Measurements from ENCODE around the gene PACC1. TPM values are rescaled to one million over a fixed set of nuclear protein-coding genes. Genes with fewer than 3 reads are reported as not detected.

Gene PACC1
- total RNA-seq, 2 experiments from 2014 or later = 11.1 to 11.7 TPM

DNA sequence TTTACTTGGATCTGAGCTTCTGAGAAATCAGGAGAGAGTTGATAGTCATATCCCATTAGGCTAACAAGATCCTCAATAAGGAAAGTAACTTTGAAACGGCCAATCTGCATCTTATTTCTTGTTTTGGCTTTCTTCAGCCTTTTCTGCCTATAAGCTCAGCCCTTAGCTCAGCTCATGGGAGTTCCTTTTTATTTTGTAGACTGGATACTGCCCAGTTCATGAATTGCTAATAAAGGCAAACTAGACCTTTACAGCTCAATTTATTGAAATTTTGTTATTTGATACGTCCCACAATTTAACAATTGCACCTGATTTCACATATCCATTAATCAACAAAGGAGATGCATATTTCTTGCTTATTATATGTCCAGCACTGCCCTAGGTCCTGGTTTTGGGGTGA, 40.7 kb upstream of the PACC1 start:
- Mint-ChIP-seq H3K36me3 (ENCODE audit: low read depth) (no peaks in the 10 kb centered on the region), H3K4me3 (no peak overlapping the region), H3K27me3 (no peaks in the 10 kb centered on the region), H3K4me1 (ENCODE audit: low read depth) (peaks cover 4% of the 10 kb centered on the region), H3K27ac (no peak overlapping the region), H3K9me3 (no peaks in the 10 kb centered on the region)
- ChIA-PET CTCF (interaction anchor here (0.7 to 8.3 kb wide), 109 partner anchors 9 to 801 kb away, joined by 3 to 134 read pairs (median 5); partner anchors contain the start of genes DTL, INTS7, NEK2 and NENF), POLR2A (interaction anchor here (0.9 to 2.0 kb wide), 3 partner anchors 10 to 40 kb away, joined by 3 to 5 read pairs (median 3); partner anchors contain the start of gene NENF)
- DNase-seq = no peak
- TF ChIP-seq, protein P1, sequence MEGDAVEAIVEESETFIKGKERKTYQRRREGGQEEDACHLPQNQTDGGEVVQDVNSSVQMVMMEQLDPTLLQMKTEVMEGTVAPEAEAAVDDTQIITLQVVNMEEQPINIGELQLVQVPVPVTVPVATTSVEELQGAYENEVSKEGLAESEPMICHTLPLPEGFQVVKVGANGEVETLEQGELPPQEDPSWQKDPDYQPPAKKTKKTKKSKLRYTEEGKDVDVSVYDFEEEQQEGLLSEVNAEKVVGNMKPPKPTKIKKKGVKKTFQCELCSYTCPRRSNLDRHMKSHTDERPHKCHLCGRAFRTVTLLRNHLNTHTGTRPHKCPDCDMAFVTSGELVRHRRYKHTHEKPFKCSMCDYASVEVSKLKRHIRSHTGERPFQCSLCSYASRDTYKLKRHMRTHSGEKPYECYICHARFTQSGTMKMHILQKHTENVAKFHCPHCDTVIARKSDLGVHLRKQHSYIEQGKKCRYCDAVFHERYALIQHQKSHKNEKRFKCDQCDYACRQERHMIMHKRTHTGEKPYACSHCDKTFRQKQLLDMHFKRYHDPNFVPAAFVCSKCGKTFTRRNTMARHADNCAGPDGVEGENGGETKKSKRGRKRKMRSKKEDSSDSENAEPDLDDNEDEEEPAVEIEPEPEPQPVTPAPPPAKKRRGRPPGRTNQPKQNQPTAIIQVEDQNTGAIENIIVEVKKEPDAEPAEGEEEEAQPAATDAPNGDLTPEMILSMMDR (IDR thresholded peaks at IDR 0.05) = no peak
- intact Hi-C loops (cut with micrococcal nuclease) = loop anchor here (5.0 to 10.0 kb wide), 3 partner anchors 88 to 773 kb away; no protein-coding TSS in a partner anchor
- no peak for ATAC-seq

DNA sequence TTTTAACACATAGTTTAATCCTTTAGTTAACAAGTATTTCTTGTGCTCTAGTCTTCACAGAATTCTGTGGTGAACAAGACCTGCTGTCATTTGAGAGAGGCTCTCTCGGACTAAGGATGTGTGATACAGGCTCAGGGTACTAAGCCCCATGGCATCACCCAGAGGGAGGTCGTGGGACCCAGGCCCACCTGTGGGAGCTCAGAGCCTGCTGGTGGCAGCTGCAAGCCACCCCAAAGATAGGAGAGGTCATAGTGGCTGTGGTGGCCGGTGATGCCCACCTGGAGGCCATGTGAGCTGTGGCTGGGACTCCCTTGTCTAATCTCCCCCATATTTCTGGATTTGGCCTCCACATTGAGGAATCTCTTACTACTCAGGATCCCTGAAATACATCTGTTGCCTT, 40.1 kb upstream of the PACC1 start:
- ChIA-PET CTCF (interaction anchor here (1.2 to 8.3 kb wide), 27 partner anchors 9 to 779 kb away, joined by 3 to 134 read pairs (median 19); partner anchors contain the start of genes NEK2 and PACC1), POLR2A (interaction anchor here (2.0 kb wide), 1 partner anchor 22 kb away, joined by 5 read pairs; the partner anchor contains the start of gene NENF)
- Mint-ChIP-seq H3K4me3 (no peak overlapping the region), H3K9me3 (no peaks in the 10 kb centered on the region), H3K36me3 (ENCODE audit: low read depth) (no peaks in the 10 kb centered on the region), H3K4me1 (ENCODE audit: low read depth) (peaks cover 4% of the 10 kb centered on the region), H3K27me3 (no peaks in the 10 kb centered on the region), H3K27ac (no peak overlapping the region)
- DNase-seq (no peak), ATAC-seq (no peak)
- TF ChIP-seq, protein P1 (IDR thresholded peaks at IDR 0.05) = no peak
- intact Hi-C loops (cut with micrococcal nuclease) = loop anchor here (5.0 to 10.0 kb wide), 3 partner anchors 87 to 772 kb away; no protein-coding TSS in a partner anchor

DNA sequence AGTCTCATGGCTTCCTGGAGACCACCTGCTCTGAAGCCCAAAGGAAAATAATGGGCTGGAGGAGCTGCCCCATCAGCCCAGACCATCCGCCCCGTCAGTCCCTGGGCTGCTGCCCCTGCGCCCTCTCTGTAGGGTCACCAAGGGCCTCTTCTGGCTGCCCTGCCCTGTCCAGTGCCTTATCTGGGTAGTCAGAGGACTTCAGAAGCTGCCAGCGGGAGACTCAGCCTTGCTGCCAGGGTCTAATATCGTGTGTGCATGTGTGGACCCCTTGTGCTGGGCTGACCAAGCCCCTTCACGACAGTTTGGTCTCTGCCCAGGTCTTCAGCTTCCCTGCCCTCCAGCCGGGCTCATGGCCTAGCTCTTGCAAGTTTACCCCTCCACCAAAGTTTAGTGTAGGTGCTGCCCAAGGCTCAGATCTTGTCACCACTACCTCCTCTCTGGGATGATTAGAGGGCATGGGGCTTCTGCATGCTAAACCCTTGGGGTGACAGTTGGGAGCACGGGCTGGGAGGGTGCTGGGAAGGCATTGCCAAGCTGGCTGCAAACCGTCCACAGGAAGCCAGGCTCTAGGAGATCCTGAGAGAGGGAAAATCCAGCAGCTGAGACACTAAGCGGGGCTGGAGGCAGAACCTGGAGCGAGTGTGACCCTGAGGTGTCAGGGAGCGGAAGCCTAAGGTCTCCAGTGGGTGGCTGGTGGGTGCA, 38.6 kb upstream of the PACC1 start:
- ATAC-seq = no peak
- H3K27ac Mint-ChIP-seq = no peak overlapping the region
- ChIA-PET POLR2A (interaction anchor here (2.1 kb wide), 1 partner anchor 11 kb away, joined by 4 read pairs; no protein-coding TSS in a partner anchor), CTCF (interaction anchor here (6.0 to 8.3 kb wide), 4 partner anchors 11 to 772 kb away, joined by 55 to 134 read pairs (median 90); no protein-coding TSS in a partner anchor)
- H3K4me3 Mint-ChIP-seq = no peak overlapping the region
- H3K4me1 Mint-ChIP-seq (ENCODE audit: low read depth) = peaks cover 2% of the 10 kb centered on the region
- H3K27me3 Mint-ChIP-seq = no peaks in the 10 kb centered on the region
- intact Hi-C loops (cut with micrococcal nuclease) = loop anchor here (10.0 kb wide), 1 partner anchor 389 kb away; no protein-coding TSS in a partner anchor
- no peaks in the 10 kb centered on the region for H3K9me3 Mint-ChIP-seq
- H3K36me3 Mint-ChIP-seq (ENCODE audit: low read depth) = no peaks in the 10 kb centered on the region
- no peak for DNase-seq
- TF ChIP-seq, protein P1 (IDR thresholded peaks at IDR 0.05) = no peak

DNA sequence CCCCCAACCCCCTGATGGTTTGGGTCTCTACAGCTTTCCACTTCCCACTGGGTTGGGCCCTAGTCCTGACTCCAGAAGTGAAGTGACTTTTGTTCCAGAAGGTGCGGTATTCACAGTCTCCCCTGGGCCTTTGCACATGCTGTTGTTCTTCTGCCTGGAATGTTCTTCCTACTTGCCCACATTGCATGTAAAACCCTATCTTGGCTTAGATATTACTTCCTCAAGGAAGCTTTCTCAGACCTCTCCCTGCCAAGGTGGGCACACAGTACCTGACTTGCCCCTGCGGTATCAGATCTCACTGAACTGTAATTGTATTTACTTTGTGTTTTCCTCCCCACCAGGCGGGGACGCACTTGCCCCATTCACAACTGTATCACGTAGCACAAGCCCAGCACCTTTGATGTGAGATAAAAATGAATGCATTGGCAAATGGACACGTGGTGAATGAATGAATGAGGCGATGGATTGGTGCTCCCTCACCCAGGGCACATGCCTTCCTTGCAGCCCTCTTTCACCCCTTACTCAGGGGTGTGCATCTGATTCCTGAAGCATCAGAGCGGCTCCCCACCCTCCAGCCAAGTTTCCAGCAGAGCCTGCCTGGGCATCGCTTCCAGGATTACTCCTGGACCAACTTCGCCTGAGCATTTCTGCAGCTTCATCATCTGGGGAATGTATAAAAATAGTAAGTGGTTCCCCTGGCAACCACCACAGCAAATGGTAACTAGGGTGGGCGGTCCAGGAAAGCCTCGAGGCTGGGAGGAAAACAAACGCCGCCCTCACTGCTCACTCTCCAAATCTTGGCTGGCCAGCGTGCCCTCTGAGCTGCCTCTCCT, 37.9 kb upstream of the PACC1 start:
- Mint-ChIP-seq H3K27me3 (no peaks in the 10 kb centered on the region), H3K27ac (no peak overlapping the region), H3K4me1 (ENCODE audit: low read depth) (no peaks in the 10 kb centered on the region), H3K9me3 (no peaks in the 10 kb centered on the region), H3K4me3 (no peak overlapping the region), H3K36me3 (ENCODE audit: low read depth) (no peaks in the 10 kb centered on the region)
- ChIA-PET POLR2A (interaction anchor here (2.1 kb wide), 1 partner anchor 10 kb away, joined by 4 read pairs; no protein-coding TSS in a partner anchor), CTCF (interaction anchor here (0.8 to 8.3 kb wide), 4 partner anchors 10 to 417 kb away, joined by 3 to 134 read pairs (median 80); partner anchors contain the start of genes DTL and INTS7)
- DNase-seq = no peak
- intact Hi-C loops (cut with micrococcal nuclease) = loop anchor here (10.0 kb wide), 1 partner anchor 388 kb away; no protein-coding TSS in a partner anchor
- TF ChIP-seq, protein P1 (IDR thresholded peaks at IDR 0.05) = no peak
- no peak for ATAC-seq
